Measurements from ENCODE around the gene ARX. TPM values are rescaled to one million over a fixed set of nuclear protein-coding genes. Genes with fewer than 3 reads are reported as not detected.

The ARX gene
- total RNA-seq, 1 donor from 2014 or later: not detected

GRCh38 chrX:25016938-25017598 is 1.3 kb upstream of the ARX start:
- Mint-ChIP-seq H3K27ac (ENCODE audit: unreplicated experiment) (no peak overlapping the region), H3K27me3 (ENCODE audit: unreplicated experiment) (peaks cover 81% of the 10 kb centered on the region), H3K9me3 (ENCODE audit: unreplicated experiment) (no peaks in the 10 kb centered on the region), H3K36me3 (ENCODE audit: unreplicated experiment) (no peaks in the 10 kb centered on the region), H3K4me3 (ENCODE audit: unreplicated experiment) (peak overlapping the region; percentile 50), H3K4me1 (ENCODE audit: unreplicated experiment) (peaks cover 46% of the 10 kb centered on the region)
- DNase-seq (ENCODE audit: extremely low spot score, unreplicated experiment): no peak
- TF ChIP-seq CTCF (IDR thresholded peaks at IDR 0.05): no peak

GRCh38 chrX:25016361-25016671 is 551 bp upstream of the ARX start:
- TF ChIP-seq CTCF (IDR thresholded peaks at IDR 0.05): no peak
- Mint-ChIP-seq H3K4me3 (ENCODE audit: unreplicated experiment) (peak overlapping the region; percentile 10), H3K9me3 (ENCODE audit: unreplicated experiment) (no peaks in the 10 kb centered on the region), H3K27ac (ENCODE audit: unreplicated experiment) (no peak overlapping the region), H3K4me1 (ENCODE audit: unreplicated experiment) (peaks cover 42% of the 10 kb centered on the region), H3K27me3 (ENCODE audit: unreplicated experiment) (peaks cover 81% of the 10 kb centered on the region), H3K36me3 (ENCODE audit: unreplicated experiment) (no peaks in the 10 kb centered on the region)
- no peak for DNase-seq (ENCODE audit: extremely low spot score, unreplicated experiment)

- no peak for TF ChIP-seq CTCF (IDR thresholded peaks at IDR 0.05)
- Mint-ChIP-seq H3K27me3 (ENCODE audit: unreplicated experiment) (peaks cover 85% of the 10 kb centered on the region), H3K4me3 (ENCODE audit: unreplicated experiment) (no peak overlapping the region), H3K9me3 (ENCODE audit: unreplicated experiment) (no peaks in the 10 kb centered on the region), H3K4me1 (ENCODE audit: unreplicated experiment) (peaks cover 30% of the 10 kb centered on the region), H3K27ac (ENCODE audit: unreplicated experiment) (no peak overlapping the region), H3K36me3 (ENCODE audit: unreplicated experiment) (no peaks in the 10 kb centered on the region)
- no peak for DNase-seq (ENCODE audit: extremely low spot score, unreplicated experiment)
Observed at GRCh38 chrX:25014366-25014838, 1.4 kb downstream of the ARX start.

- no peak overlapping the region for H3K27ac Mint-ChIP-seq (ENCODE audit: unreplicated experiment)
- no peak for TF ChIP-seq CTCF (IDR thresholded peaks at IDR 0.05)
- DNase-seq (ENCODE audit: extremely low spot score, unreplicated experiment): no peak
- H3K4me3 Mint-ChIP-seq (ENCODE audit: unreplicated experiment): peak overlapping the region; percentile 60
- no peaks in the 10 kb centered on the region for H3K36me3 Mint-ChIP-seq (ENCODE audit: unreplicated experiment)
- peaks cover 85% of the 10 kb centered on the region for H3K27me3 Mint-ChIP-seq (ENCODE audit: unreplicated experiment)
- peaks cover 30% of the 10 kb centered on the region for H3K4me1 Mint-ChIP-seq (ENCODE audit: unreplicated experiment)
- H3K9me3 Mint-ChIP-seq (ENCODE audit: unreplicated experiment): no peaks in the 10 kb centered on the region
Observed at GRCh38 chrX:25013632-25014365, 2.0 kb downstream of the ARX start.
